Activated T-cell treated with anti-CD3 and anti-CD28 coated beads, Interleukin-2, amount 50 U/mL, for 4 hours (primary cell): ENCODE results near the gene SULT1E1. TPM values are rescaled to one million over a fixed set of nuclear protein-coding genes. Genes with fewer than 3 reads are reported as not detected.

Experiments used
- ATAC-seq, 2 donors: fragments of 200-7000 bp; cut with Tn5 transposase; one replicate each; pipeline ENCODE4 v1.10.0; 2021
- DNase-seq: peaks from one replicate; pipeline ENCODE4 v3.0.0-alpha.2; 2020
- H3K27me3 Mint-ChIP-seq: one replicate; pipeline ENCODE4 v1.8.0; 2021; ENCODE audit warnings: low read depth, mixed read lengths
- H3K36me3 Mint-ChIP-seq: one replicate; pipeline ENCODE4 v1.8.0; 2022; ENCODE audit warnings: mixed read lengths; ENCODE audit not compliant: insufficient read depth
- H3K4me1 Mint-ChIP-seq: one replicate; pipeline ENCODE4 v1.8.0; 2021; ENCODE audit warnings: low read depth, mixed read lengths
- H3K4me3 Mint-ChIP-seq: one replicate; pipeline ENCODE4 v1.8.0; 2021; ENCODE audit warnings: mild to moderate bottlenecking, moderate library complexity, mixed read lengths
- H3K9me3 Mint-ChIP-seq: one replicate; pipeline ENCODE4 v1.8.0; 2021; ENCODE audit warnings: mixed read lengths
- total RNA-seq, 3 donors: library from RNA; stranded (reverse); gene quantifications; one replicate each; pipeline ENCODE4 v1.2.1, GENCODE V29; 2021

The SULT1E1 gene
- total RNA-seq = not detected

- no peak within 1 kb of the TSS for H3K4me3 Mint-ChIP-seq
- ATAC-seq (no peak), DNase-seq (no peak)
- H3K36me3 Mint-ChIP-seq = no peaks in the 10 kb centered on the region
- H3K27me3 Mint-ChIP-seq = no peaks in the 10 kb centered on the region
- no peaks in the 10 kb centered on the region for H3K4me1 Mint-ChIP-seq
- no peaks in the 10 kb centered on the region for H3K9me3 Mint-ChIP-seq
These were observed at the start of gene SULT1E1 for GRCh38 chr4:69860052-69860451. TSS of gene SULT1E1 (minus strand) at chr4:69860145. CDS start at chr4:69857644, 2,501 bp downstream.

DNA sequence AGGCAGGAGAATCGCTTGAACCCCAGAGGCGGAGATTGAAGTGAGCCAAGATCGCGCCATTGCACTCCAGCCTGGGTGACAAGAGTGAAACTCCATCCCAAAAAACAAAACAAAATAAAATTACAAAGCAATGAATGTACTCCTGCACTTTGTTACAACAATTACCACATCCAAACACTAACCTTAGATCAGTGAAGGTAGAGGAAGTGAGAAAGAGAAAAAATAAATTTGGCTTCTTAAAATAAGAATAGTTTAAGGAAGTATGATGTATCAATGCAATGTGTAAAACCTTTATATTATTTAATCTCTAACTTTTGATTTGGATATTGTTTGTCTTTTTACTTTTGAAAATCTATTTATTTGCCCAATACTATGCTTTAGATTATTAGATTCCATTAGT is 49.2 kb upstream of the SULT1E1 start:
- Mint-ChIP-seq H3K4me1 (no peaks in the 10 kb centered on the region), H3K4me3 (no peak overlapping the region), H3K9me3 (no peaks in the 10 kb centered on the region), H3K36me3 (no peaks in the 10 kb centered on the region), H3K27me3 (no peaks in the 10 kb centered on the region)
- DNase-seq (no peak), ATAC-seq (no peak)

- ATAC-seq (no peak), DNase-seq (no peak)
- no peaks in the 10 kb centered on the region for H3K9me3 Mint-ChIP-seq
- no peaks in the 10 kb centered on the region for H3K4me1 Mint-ChIP-seq
- no peaks in the 10 kb centered on the region for H3K36me3 Mint-ChIP-seq
- H3K4me3 Mint-ChIP-seq = no peak overlapping the region
- peaks cover 1% of the 10 kb centered on the region for H3K27me3 Mint-ChIP-seq
These were observed 47.2 kb upstream of the SULT1E1 start for GRCh38 chr4:69907151-69907550.

GRCh38 chr4:69896530-69897116 is 36.7 kb upstream of the SULT1E1 start:
- no peaks in the 10 kb centered on the region for H3K9me3 Mint-ChIP-seq
- no peak overlapping the region for H3K4me3 Mint-ChIP-seq
- peaks cover 11% of the 10 kb centered on the region for H3K27me3 Mint-ChIP-seq
- no peaks in the 10 kb centered on the region for H3K36me3 Mint-ChIP-seq
- ATAC-seq = no peak
- DNase-seq = no peak
- no peaks in the 10 kb centered on the region for H3K4me1 Mint-ChIP-seq

DNA sequence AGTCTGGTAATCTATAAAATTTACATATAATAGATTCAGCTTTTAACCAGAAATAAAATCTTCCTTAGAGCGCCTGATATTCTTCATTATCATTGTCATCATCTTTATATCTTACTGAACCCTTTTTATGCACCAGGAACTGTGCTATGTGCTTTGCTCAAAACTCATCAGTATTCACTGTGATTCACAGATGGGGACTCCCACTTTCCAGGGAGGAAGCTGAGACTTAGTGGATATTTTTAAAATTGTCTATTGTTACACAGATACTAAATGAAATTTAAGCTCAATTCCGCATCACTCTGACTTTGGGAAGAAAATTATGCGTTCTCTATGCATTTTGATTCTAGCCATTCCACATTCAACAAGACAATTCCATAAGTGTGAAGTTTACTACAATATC is 34.8 kb upstream of the SULT1E1 start:
- Mint-ChIP-seq H3K4me1 (no peaks in the 10 kb centered on the region), H3K27me3 (peaks cover 11% of the 10 kb centered on the region), H3K4me3 (no peak overlapping the region), H3K36me3 (no peaks in the 10 kb centered on the region), H3K9me3 (no peaks in the 10 kb centered on the region)
- DNase-seq (no peak), ATAC-seq (no peak)

DNA sequence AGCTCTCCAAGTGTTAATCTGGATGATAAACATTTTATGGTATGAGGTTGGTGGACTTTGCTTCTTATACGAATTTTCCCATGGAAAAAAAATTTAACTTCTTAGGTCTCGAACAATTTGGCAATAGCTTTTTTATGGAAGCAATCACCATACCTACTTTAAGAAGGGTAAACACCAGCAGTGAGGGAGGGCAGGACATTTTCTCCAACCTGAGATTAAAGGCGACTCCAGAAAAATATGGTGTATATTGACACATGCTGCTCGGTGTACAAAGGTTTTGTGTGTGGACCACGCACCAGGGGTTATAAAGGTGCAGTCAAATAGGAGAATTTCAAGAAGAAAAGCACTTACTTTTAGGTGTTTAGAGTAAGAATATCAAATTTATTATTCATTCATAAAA is 34.2 kb upstream of the SULT1E1 start:
- H3K4me3 Mint-ChIP-seq = no peak overlapping the region
- no peaks in the 10 kb centered on the region for H3K36me3 Mint-ChIP-seq
- no peaks in the 10 kb centered on the region for H3K9me3 Mint-ChIP-seq
- DNase-seq (no peak), ATAC-seq (no peak)
- H3K27me3 Mint-ChIP-seq = peaks cover 11% of the 10 kb centered on the region
- no peaks in the 10 kb centered on the region for H3K4me1 Mint-ChIP-seq

GRCh38 chr4:69888336-69888735 is 28.4 kb upstream of the SULT1E1 start:
- Mint-ChIP-seq H3K27me3 (no peaks in the 10 kb centered on the region), H3K9me3 (no peaks in the 10 kb centered on the region)
- ATAC-seq = no peak

GRCh38 chr4:69882150-69882549 is 22.2 kb upstream of the SULT1E1 start:
- no peaks in the 10 kb centered on the region for H3K4me1 Mint-ChIP-seq
- ATAC-seq (no peak), DNase-seq (no peak)
- no peaks in the 10 kb centered on the region for H3K36me3 Mint-ChIP-seq
- no peak overlapping the region for H3K4me3 Mint-ChIP-seq
- H3K27me3 Mint-ChIP-seq = no peaks in the 10 kb centered on the region
- no peaks in the 10 kb centered on the region for H3K9me3 Mint-ChIP-seq

More at GRCh38 chr4:69888336-69888735, 28.4 kb upstream of the SULT1E1 start:
- H3K4me1 Mint-ChIP-seq = no peaks in the 10 kb centered on the region
- no peaks in the 10 kb centered on the region for H3K36me3 Mint-ChIP-seq
- no peak for DNase-seq
- no peak overlapping the region for H3K4me3 Mint-ChIP-seq

GRCh38 chr4:69881173-69881773 is 21.3 kb upstream of the SULT1E1 start:
- no peaks in the 10 kb centered on the region for H3K9me3 Mint-ChIP-seq
- DNase-seq (peak; percentile 5), ATAC-seq (peak in 1 of 2 donors; percentile 58)
- H3K36me3 Mint-ChIP-seq = no peaks in the 10 kb centered on the region
- H3K4me3 Mint-ChIP-seq = no peak overlapping the region
- no peaks in the 10 kb centered on the region for H3K4me1 Mint-ChIP-seq
- no peaks in the 10 kb centered on the region for H3K27me3 Mint-ChIP-seq

GRCh38 chr4:69878250-69878649 is 18.3 kb upstream of the SULT1E1 start:
- ATAC-seq (no peak), DNase-seq (no peak)
- Mint-ChIP-seq H3K4me3 (no peak overlapping the region), H3K36me3 (no peaks in the 10 kb centered on the region), H3K27me3 (no peaks in the 10 kb centered on the region), H3K9me3 (no peaks in the 10 kb centered on the region), H3K4me1 (no peaks in the 10 kb centered on the region)

DNA sequence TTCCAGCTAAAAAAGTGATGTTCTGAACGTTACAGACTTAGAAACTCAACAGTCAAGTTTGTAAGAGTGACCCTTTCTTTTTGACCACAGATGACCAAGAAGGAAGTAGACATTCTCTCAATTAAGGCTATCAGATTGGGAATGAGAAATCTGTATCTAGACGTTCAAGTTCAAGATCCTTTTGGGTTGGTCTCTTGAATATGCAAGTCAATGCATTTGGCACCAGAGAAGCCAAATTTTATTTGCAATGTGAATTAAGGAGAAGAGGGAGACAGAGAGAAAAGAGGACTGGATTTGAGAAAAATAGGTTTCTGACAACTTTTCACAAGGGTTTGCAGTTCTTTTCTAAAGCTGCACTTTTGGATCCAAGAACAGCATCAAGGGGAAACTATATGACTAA is 17.5 kb upstream of the SULT1E1 start:
- DNase-seq = no peak
- Mint-ChIP-seq H3K4me1 (no peaks in the 10 kb centered on the region), H3K36me3 (no peaks in the 10 kb centered on the region), H3K27me3 (no peaks in the 10 kb centered on the region), H3K4me3 (no peak overlapping the region), H3K9me3 (no peaks in the 10 kb centered on the region)
- ATAC-seq = no peak

GRCh38 chr4:69876071-69876470 is 16.1 kb upstream of the SULT1E1 start:
- no peaks in the 10 kb centered on the region for H3K9me3 Mint-ChIP-seq
- ATAC-seq (no peak), DNase-seq (no peak)
- H3K4me1 Mint-ChIP-seq = no peaks in the 10 kb centered on the region
- no peak overlapping the region for H3K4me3 Mint-ChIP-seq
- H3K36me3 Mint-ChIP-seq = no peaks in the 10 kb centered on the region
- H3K27me3 Mint-ChIP-seq = no peaks in the 10 kb centered on the region

DNA sequence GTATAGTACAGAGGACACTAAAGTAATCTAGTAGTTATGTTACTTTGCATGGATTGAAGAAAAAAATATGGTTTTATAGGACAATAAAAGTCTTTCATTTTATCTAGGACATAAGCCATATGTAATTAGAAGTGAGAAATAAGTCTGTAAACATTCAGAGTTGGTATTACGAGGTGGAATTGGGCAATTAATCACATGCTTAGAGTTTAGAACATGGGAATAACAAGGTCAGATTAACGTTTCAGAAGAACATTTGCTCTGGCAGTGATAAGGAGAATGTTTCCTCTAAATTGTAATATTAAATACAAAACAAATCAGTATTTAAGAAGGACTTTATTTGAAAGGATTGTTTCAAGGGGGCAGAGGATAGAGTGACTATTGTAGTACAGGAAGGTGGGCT is 15.6 kb upstream of the SULT1E1 start:
- Mint-ChIP-seq H3K27me3 (no peaks in the 10 kb centered on the region), H3K4me3 (no peak overlapping the region), H3K36me3 (no peaks in the 10 kb centered on the region), H3K4me1 (no peaks in the 10 kb centered on the region), H3K9me3 (no peaks in the 10 kb centered on the region)
- DNase-seq (no peak), ATAC-seq (no peak)

DNA sequence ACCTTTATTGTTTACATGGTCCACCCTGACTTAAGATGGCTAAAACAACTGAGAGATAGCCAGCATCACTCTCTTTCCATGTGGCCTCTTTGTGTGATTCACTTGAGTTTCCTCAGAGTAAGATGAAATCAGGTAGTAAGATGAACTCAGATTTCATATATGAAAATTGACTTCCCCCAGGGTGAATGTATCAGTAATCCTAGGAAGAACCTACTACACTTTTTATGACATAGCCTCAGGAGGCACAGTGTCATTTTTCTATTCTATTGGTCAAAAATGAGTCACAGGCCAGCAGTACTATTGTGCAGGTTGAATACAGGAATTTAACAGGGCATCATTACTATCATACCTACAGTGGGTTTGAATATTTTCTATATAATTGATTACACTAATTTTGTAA is 14.6 kb upstream of the SULT1E1 start:
- no peak for ATAC-seq
- H3K27me3 Mint-ChIP-seq = no peaks in the 10 kb centered on the region
- no peak for DNase-seq

DNA sequence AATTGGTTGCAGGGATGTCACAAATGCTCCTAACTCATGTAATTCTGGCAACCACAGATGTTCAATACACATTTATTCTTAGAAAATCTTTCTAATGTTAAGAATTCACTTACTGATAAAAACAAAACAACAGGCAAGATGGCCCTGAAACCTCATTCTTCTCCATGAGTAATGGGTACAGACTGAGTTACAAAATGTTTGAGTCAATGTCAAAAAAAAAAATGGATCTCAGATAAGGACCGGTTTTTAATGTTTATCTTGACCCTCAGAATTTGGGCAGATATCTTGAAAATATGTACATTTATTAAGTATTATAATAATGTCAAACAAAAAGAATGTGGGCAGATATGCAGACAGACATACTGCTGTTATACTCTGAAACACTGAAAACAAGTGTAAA is 1.8 kb upstream of the SULT1E1 start:
- H3K36me3 Mint-ChIP-seq = no peaks in the 10 kb centered on the region
- no peak overlapping the region for H3K4me3 Mint-ChIP-seq
- no peak for ATAC-seq

More for the DNA sequence above, 14.6 kb upstream of the SULT1E1 start:
- no peaks in the 10 kb centered on the region for H3K36me3 Mint-ChIP-seq
- no peak overlapping the region for H3K4me3 Mint-ChIP-seq
- H3K4me1 Mint-ChIP-seq = no peaks in the 10 kb centered on the region
- no peaks in the 10 kb centered on the region for H3K9me3 Mint-ChIP-seq

More for the DNA sequence above, 1.8 kb upstream of the SULT1E1 start:
- no peaks in the 10 kb centered on the region for H3K4me1 Mint-ChIP-seq
- H3K9me3 Mint-ChIP-seq = no peaks in the 10 kb centered on the region
- DNase-seq = no peak
- no peaks in the 10 kb centered on the region for H3K27me3 Mint-ChIP-seq
